HUDEP-2 (cell line): Measurements from ENCODE around the gene IRS1.

Experiments used
- DNase-seq, 76 experiments: peaks; one replicate each; lab custom pipeline; 2025; ENCODE audit not compliant: unreplicated experiment in 76 of 76; lab: John Stamatoyannopoulos, UW

Gene IRS1

DNA sequence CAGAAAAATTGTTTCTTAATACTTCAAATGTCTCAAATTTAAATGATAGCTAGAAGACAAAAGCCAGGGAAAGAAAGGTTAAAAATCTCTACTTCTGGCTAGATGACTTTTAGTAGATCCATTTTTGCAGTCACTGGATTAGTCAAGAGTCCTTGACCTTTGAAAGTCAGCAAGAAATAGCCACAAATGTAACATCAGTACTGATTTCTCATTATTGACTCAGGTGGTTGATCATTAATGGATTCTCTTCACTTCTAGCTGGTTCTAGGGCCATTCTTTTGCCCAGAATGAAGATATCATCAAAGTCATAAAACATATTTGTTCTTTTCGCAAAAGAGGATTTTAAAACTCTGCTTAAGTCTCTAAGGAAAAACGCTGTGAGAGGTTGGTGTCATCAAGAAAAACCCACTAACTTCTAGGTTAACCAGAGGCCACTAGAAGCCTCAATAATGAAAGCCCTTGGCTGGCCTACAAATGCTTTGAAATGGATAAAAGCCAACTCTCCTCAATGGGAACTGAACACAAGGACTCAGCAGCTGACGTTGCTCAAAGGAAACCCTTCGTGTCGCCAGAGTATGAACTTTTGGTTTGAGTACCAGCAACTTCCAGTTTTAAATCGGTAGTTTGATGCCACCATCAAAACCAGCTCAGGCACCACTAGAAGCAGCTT, 66.3 kb downstream of the IRS1 start:
- no peak for DNase-seq

DNA sequence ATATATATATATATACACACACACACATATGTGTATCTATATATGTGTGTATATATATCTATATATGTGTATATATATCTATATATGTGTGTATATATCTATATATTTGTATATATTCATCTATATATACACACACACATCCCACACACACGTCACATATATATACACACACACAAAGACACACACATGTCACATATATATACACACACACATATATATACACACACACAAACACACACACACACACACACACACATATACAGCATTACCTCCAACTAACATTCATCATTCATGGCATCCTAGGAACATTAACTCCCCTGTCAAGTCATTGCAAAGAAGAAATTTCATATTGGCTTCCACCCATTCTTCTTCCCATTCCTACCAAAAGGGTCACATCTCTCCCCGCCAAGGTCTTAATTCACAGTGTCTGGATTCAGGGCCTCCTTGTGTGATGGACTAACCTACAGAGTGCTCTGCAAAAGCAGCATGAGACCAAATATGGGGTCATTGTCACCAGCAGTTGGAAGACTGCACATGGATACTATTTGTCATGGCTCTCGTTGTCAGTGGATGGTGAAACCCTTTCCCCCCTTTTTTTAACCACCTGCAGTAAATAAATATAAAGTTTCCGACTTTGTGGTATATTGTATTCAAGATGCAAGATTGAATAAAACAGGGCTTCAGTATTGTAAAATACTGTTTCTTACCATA, 67.0 kb downstream of the IRS1 start:
- DNase-seq: no peak

DNA sequence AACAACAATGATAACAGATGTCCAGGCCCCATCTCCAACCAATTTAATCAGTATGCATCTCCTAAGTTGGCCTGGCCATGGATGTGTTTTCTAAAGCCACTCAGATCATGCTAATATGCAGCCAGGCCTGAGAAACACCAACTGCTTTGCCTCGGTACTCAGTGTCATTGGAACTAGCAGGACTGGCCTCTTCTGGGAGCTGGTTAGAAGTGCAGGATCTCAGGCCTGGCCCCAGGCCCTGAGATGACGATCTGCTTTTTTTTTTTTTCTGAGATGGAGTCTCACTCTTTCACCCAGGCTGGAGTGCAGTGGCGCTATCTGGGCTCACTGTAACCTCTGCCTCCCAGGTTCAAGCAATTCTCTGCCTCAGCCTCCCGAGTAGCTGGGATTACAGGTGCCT, 69.1 kb downstream of the IRS1 start:
- DNase-seq: no peak

DNA sequence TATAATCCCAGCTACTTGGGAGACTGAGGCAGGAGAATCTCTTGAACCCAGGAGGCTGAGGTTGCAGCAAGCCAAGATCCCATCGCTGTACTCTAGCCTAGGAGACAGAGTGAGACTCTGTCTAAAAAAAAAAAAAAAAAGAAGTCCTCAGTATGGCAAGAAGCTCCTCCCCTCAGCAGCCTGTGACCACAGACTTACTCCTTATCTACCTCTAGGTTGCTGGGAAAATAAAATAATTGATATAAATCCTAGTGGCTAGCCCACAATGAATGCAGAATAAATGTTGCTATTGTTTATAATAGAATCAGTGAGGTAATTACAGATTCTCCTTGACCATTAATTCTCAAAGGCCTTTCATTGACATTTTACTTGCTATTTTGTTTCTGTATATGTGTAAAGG, 70.6 kb downstream of the IRS1 start:
- no peak for DNase-seq

DNA sequence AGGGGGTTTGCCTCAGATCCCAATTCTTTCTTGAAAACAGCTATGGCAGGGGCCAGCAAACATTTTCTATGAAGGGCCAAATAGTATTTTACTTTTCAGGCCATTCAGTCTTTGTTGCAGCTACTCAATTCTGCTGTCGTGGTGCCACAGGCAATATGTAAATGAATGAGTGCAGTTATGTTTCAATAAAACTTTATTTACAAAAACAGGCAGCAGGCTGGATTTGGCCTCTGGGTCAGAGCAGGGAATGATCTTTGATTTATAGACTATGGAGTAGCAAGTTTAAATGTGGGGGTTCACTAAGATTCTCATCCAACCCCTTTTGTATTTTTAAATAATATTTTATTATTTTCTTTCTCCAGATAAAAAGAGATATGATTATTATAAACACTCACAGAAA, 72.4 kb downstream of the IRS1 start:
- no peak for DNase-seq

DNA sequence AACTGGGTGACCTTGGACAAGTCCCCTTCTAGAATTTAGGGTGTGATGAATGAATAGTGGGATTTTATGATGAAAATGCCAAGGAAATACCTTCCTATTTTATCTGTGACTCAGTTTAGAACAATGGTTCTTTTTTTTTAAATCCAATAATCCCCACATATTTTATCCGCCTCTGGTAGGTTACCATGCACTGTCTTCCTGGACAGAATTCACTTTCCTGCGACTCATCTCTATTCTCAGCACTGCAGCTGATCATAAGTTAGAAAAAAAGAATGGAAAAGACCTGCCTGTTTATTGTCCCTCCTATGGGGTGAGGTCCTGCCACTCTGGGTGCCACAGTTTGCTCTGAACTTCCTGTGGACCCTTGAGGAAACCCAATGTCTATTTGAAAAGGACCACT, 73.1 kb downstream of the IRS1 start:
- no peak for DNase-seq

DNA sequence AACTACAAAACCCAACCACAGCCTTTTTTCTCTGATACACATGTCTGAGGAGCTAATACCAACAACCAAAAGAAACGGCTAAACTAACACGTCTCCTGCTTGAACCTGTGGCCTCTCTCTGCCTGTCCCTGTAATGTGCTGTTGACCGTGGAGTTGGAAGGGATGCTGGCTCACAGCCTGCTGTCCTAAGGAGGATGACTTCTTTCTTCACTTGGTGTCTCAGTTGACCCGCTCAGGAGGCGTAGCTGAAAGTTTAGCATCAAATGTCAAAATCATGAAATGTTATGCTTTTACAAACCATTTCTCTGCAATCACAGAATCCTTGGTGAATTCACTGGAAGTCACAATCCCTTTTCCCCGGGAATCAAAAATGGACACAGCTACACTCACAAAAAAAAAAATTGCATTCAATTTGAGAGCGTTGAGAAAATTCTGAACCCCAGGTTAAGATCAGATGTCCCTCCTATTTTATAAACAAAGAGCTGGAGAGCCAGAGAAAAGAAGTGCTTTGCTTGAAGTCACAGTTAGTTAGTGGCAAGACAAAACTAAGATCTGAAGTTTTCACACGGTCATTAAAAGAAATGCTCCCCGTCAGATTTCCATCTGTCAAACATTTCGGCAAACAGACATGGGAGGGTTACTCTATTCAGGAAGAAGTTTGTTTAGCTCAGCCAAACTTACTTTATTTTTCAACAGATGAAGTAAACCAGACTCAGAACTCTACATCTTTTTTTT, 74.3 kb downstream of the IRS1 start:
- no peak for DNase-seq

DNA sequence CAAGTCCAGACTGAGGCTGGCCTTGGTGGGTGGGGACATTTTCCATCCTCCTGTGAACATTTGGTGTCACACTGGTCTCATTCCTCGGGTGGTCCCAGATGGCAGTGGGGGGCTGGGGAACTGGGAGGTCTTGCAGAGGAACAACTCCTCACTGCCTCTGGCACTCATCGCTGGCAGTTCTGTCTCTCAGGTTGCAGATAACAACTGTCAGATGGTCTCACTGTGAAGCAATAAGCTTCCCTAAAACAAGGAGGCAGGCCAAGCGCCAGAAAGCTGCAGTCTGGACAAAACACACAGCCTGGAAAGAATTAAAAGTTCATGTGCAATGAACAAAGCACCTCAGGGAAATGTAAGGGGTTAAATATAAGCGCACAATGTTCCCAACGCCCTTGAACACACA, 78.1 kb downstream of the IRS1 start:
- DNase-seq: no peak

DNA sequence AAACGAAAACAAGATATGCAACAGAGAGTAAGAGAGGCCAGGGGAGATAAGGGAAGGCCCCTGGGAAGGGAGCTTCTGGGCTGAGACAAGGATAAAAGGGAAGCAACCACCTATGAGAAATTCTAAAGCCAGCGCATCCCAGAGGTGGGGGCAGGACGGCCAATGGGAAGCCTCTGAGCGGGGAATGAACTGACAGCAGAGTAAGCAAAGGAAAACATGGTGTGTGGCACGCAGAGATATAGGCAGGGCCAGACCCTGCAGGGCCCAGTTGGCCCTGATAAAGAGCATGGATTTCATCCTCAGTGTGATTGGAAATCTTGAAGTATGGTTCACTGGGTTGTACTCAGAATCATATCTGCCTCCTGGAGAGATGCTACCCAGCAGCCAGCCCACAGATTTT, 78.7 kb downstream of the IRS1 start:
- DNase-seq: no peak

DNA sequence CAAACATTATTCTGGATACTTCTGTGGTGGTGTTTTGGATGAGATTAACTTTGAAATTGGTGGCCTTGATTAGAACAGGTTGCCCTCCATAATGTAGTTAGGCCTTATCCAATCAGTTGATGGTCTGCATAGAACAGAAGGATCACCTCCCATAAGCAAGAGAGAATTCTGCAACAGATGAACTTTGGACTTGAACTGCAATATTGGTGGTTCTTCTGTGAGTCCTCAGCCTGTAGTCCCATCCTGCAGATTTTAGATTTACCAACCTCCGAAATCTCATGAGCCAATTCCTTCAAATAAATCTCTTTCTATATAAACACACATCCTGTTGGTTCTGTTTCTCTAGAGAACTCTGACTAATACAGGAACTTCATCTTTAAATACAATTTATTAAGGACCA, 81.9 kb downstream of the IRS1 start:
- no peak for DNase-seq

DNA sequence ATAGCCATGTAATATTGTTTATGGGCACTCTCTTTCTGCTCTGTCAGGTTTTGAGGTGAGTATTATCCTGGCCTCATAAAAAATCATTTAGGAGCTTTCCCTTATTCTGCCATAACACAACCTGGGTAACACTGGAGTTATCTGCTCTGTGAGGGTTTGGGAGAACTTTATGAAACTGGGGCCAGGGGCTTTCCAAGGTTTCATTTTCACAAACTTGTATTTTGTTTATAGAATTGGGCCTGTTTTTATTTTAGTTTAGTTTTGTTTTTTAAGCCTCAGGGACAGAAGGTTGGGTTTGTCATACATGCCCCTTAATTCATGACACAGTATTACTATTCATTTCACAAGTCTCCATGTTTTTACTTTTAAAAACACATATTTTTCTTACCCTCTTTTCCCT, 83.5 kb downstream of the IRS1 start:
- no peak for DNase-seq

DNA sequence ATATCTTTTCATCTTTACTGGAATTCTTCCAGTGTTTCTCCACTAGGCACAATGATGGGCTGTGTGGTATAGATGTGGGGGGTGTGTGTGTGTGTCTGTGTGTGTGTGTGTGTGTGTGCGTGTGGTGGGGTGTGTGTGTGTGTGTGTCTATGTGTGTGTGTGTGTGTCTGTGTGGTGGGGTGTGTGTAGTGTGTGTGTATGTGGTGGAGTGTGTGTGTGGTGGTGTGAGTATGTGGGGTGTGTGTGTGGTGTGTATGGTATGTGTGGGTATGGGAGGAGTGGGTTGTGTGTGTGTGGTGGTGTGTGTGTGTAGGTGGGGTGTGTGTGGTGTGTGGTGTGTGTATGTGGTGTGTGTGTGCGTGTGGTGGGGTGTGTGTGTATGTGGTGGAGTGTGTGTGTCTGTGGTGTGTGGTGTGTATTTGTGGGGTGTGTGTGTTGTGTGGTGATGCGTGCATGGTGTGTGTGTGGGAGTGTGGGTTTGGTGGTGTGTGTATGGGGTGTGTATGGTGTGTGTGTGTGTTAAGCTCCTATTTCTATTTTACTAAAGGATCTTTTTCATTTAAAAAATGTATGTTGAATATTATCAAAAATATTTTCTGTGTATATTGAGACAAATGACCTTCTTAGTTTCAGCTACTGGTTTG, 84.2 kb downstream of the IRS1 start:
- no peak for DNase-seq

DNA sequence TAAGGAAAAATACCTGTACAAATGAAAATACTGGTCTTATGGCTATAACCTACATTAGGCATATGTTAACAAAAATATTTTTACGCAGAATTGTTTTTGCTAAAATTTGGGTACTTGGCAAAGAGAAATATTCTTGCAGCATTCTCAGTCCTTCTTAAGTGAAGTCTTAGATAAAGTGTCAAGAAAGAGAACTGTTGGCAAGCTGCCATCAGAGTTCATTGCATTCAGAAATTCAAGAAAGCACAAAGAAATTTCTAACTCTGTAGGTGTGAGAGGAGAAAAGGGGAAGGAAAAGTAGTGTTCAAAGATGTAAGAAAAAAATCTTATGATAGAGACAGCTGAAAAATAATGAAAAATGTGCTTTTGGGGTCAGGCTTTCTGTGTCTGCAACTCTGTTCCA, 86.7 kb downstream of the IRS1 start:
- DNase-seq: no peak

DNA sequence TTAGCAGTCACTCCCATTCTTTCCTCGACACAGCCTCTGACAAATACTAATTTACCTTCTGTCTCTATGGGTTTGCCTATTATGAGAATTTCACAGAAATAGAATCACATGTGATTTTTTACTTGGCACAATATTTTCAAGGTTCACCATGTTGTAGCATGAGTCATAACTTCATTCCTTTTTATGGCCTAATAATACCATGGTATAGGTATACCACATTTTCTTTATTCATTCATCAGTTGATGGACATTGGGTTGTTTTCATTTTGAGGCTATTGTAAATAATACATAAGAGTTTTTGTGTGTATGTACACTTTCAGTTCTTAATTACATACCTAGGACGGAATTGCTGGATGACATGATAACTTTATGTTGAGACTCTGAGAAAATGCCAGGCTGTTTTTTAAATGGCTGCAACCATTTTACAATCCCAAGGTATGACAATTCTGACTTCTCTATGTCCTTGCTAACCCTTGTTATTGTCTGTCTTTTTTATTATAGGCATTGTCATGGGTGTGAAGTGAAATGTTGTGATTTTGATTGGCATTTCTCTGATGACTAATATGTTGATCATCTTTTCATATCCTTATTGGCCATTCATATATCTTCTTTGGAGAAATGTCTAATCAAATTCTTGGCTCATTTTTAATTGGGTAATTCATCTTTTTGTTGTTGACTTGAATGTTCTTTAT, 87.9 kb downstream of the IRS1 start:
- DNase-seq: no peak

DNA sequence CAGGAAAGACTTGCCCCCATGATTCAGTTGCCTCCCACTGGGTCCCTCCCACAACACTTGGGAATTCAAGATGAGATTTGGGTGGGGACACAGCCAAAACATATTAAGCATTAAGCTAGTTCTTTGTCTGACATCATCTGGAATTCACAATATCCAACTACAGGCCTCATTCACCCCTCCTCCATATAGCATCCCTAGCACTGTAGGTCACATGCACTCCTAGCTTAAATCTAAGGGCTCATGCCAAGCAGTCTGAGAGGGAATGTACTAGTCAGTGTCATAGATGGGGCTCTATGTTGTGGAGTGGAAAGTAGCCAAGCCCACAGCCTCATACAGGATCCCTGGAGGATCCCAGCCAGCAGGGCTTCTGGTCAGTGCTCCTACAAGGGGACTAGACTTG, 92.1 kb downstream of the IRS1 start:
- DNase-seq: no peak

DNA sequence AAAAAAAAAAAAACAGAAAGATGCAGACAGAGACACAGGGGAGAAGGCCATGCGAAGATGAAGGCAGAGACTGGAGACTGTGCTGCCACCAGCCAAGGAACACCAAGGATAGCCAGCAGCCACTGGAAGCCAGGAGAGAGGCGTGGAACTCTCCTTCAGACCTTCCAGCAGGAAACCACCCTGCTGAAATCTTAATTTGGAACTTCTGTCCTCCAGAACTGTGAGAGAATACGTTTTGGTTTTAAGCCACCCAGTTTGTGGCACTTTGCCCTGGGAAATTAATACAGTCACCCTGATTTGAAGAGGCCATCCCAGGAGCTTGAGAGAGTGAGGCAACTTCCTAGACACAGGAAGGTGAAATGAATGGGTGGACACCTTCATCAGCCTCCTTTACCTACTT, 93.7 kb downstream of the IRS1 start:
- DNase-seq: no peak

DNA sequence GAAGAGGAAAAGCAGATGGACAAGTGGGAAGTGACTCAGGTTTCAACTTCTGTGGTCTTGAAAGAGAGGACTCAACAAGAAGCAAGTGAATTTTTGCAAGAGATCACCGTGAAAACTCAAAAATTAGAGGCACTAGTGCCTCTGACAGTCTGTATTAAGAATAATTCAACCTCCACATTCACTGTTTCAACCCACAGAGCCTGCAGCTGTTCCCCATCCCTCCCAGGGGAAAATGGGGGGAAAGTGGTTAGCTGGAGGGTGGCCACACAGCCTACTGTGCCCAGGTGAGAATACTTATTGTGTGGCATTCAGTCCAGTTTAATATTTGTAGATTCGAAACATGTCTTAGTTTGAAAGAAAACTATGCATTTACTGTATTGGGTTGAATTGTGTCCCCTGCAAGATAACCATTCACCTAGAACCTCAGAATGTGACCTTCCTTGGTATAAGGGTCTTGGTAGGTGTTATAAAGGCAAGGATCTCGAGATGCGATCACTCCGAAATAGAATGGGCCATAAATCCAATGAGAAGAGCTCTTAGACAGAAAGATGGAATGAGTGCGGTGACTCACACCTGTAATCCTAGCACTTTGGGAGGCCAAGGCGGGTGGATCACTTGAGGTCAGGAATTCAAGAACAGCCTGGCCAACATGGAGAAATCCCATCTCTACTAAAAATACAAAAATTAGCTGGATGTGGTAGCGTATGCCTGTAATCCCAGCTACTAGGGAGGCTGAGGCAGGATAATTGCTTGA, 94.3 kb downstream of the IRS1 start:
- DNase-seq: no peak

DNA sequence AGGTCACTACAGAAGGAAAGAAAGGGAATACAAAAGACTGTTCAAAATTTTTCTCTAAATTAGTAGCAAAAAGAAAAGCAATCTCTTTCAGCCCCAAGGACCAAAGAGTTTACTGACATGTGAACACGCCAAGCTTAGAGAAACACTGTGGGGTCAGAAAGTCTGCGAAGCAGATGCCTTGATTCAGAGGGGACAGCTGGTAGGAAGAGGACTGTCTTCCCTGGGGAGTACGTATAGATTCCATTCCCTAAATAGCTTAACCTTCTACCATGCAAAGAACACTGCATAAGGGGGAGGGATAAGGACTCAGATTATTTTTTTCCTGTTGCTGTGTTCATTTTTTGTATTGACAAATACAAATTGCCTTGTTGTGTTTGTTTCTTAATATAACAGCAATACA, 96.1 kb downstream of the IRS1 start:
- no peak for DNase-seq

DNA sequence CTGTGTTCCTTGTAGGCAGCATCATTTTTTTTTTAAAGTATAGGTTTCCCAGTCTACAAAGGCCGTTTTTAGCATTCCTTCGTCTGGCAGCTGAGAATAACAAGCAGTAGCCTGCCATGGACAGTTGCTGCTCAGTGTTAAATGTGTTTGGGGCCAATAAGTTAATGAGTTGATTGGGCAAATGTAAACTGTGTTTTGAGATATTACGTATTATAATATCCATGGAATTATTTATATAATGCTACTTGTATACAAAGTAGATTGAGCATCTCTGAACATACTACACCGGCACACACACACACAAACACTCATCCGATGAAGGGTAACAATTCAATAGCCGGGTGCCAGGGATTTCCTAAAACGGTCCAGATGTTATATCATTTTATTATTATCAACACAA, 97.2 kb downstream of the IRS1 start:
- DNase-seq: no peak

DNA sequence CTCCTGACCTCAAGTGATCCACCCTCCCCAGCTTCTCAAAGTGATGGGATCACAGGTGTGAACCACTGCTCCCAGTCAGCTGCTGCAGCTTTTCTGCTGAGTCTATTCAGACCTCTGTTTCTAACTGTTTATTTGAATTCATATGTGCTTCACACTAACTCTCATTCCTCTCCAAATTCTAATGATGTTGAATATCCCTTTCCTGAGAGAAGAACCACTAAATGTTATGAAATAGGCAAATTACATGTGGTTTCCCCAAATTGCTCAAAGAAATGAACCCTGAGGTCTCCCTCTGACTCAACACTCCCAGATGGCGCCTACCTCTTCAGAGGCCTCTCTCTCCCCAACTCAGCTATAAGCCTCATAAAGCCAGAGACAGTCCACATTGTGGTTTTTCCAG, 98.6 kb downstream of the IRS1 start:
- DNase-seq: no peak
